Gastroesophageal sphincter (tissue), 4 donors: ENCODE measurements around the gene ATP8A1. TPM values are rescaled to one million over a fixed set of nuclear protein-coding genes. Genes with fewer than 3 reads are reported as not detected.

Source experiments
- ATAC-seq: fragments of 150-250 bp; one replicate; pipeline ENCODE4 v1.9.1; 2016; ENCODE audit warnings: mild to moderate bottlenecking, moderate library complexity
- H3K27ac ChIP-seq, 4 donors: fragments of 200-600 bp; sonication (generic) in 3 of 4; 1 replicate in 3 of 4; 2 replicates in 1 of 4; pipeline ENCODE4 v1.5.1; 2016 to 2019
- H3K27me3 ChIP-seq: fragments of 200-600 bp; sonication (generic); one replicate; pipeline ENCODE4 v1.5.1; 2019
- H3K36me3 ChIP-seq, 2 donors: fragments of 200-600 bp; sonication (generic); one replicate each; pipeline ENCODE4 v1.5.1; 2019; ENCODE audit warnings: control low read depth in 1 of 2
- H3K4me1 ChIP-seq, 3 donors: fragments of 200-600 bp; sonication (generic); 1 replicate in 2 of 3; 2 replicates in 1 of 3; pipeline ENCODE4 v1.5.1; 2016 to 2019; ENCODE audit warnings: control low read depth in 2 of 3
- H3K4me3 ChIP-seq, 2 donors: fragments of 200-600 bp; sonication (generic); one replicate each; pipeline ENCODE4 v1.5.1; 2019; ENCODE audit warnings: mild to moderate bottlenecking in 1 of 2, moderate library complexity in 1 of 2
- H3K9me3 ChIP-seq, 3 donors: fragments of 200-600 bp; sonication (generic); one replicate each; pipeline ENCODE4 v1.5.1; 2017 to 2019; ENCODE audit warnings: control low read depth in 2 of 3
- CTCF ChIP-seq, 4 experiments: fragments of 200-600 bp in 2 of 4; fragments of 450-650 bp in 2 of 4; sonication (generic) in 1 of 4; IDR thresholded peaks; one replicate each; pipeline ENCODE4 v1.5.1; 2017 to 2019; ENCODE audit warnings: antibody characterized with exemption in 4 of 4, mild to moderate bottlenecking in 2 of 4, moderate library complexity in 2 of 4
- EP300 ChIP-seq: sonication (generic); formaldehyde crosslinking; IDR thresholded peaks from one replicate; pipeline ENCODE4 v1.6.1; 2017; ENCODE audit warnings: antibody characterized with exemption, mild to moderate bottlenecking
- POLR2A ChIP-seq, 2 donors: fragments of 450-650 bp; IDR thresholded peaks; one replicate each; pipeline ENCODE4 v1.6.1; 2017; ENCODE audit warnings: antibody characterized with exemption in 2 of 2, mild to moderate bottlenecking in 2 of 2, moderate library complexity in 1 of 2
- POLR2AphosphoS5 ChIP-seq: sonication (generic); formaldehyde crosslinking; IDR thresholded peaks from one replicate; pipeline ENCODE4 v1.6.1; 2017; ENCODE audit warnings: antibody characterized with exemption
- WGBS, 2 donors: methylation state at CpG; one replicate each; pipeline ENCODE4 v1.1.5; 2018; ENCODE audit warnings: low coverage in 1 of 2; 5-methylcytosine and 5-hydroxymethylcytosine counted together
- total RNA-seq, 4 donors: library from RNA; depleted of rRNA; stranded (reverse); fragments of >200 nt; gene quantifications; one replicate each; pipeline ENCODE4 v1.1.0, GENCODE V29; 2016

The ATP8A1 gene
- total RNA-seq, 4 donors from 2014 or later, result 5.6 to 21.9 (median 8.9) TPM

- TF ChIP-seq POLR2A (IDR thresholded peaks at IDR 0.05) (no peak), EP300 (no peak), POLR2AphosphoS5 (no peak)
- Histone ChIP-seq H3K27ac (no peak overlapping the region), H3K9me3 (no peaks in the 10 kb centered on the region), H3K4me3 (no peak overlapping the region), H3K36me3 (peaks cover 0 to 10% of the 10 kb centered on the region in 2 donors), H3K4me1 (peaks cover 0 to 9% (median 0%) of the 10 kb centered on the region in 3 donors), H3K27me3 (no peaks in the 10 kb centered on the region)
- 91 to 100% methylated on average over 2 to 4 of the region's 4 CpGs for WGBS, 2 donors
- no peak for ATAC-seq
These were observed 47.9 kb downstream of the ATP8A1 start for GRCh38 chr4:42609051-42609450.

- H3K27ac ChIP-seq, result no peak overlapping the region
- TF ChIP-seq POLR2AphosphoS5 (no peak), EP300 (no peak), POLR2A (IDR thresholded peaks at IDR 0.05) (no peak), CTCF (IDR thresholded peaks at IDR 0.05) (no peak)
- H3K4me3 ChIP-seq, result no peak overlapping the region
- no peaks in the 10 kb centered on the region for H3K9me3 ChIP-seq
- H3K27me3 ChIP-seq, result no peaks in the 10 kb centered on the region
- no peak for ATAC-seq
- peaks cover 0 to 10% of the 10 kb centered on the region in 2 donors for H3K36me3 ChIP-seq
- 100% methylated on average over 2 of the region's 3 CpGs; no CpG with 5 or more reads in 1 of the 2 donors for WGBS, 2 donors
- peaks cover 0 to 9% (median 0%) of the 10 kb centered on the region in 3 donors for H3K4me1 ChIP-seq
These were observed 48.4 kb downstream of the ATP8A1 start for GRCh38 chr4:42608551-42608950.

DNA sequence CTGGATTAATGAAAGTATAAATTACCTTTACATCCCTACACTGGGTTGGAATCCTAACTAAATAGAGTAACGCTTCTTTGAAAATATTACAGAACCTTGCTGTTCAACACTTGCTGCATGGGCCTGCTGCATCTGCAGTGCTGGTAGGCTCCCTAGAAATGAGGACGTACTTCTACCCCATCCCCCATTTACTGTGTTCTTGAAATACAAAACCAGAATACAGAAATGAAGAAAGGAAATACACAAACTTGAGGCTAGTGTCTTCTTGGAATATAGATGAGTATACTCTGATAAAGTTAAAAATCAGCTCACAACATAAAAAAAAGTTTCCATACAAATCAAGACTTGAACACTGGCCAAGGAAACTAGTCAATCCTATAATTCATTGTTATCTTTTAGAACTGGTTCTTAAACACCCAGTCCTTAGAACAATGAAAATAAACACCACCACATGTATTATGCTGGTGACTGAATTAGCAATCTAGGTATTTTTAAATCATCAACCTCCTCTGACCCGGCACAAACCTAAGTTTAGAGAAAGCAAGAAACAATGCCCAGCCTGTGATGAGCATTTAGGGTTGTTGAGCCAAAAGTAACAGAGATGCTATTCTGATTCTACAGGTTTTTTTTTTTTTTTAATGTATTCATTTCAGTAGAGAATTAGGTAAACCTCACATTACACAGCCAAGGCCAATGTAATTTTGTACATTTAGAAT lies 49.7 kb downstream of the ATP8A1 start:
- TF ChIP-seq CTCF (IDR thresholded peaks at IDR 0.05) (no peak), POLR2AphosphoS5 (no peak), EP300 (no peak), POLR2A (IDR thresholded peaks at IDR 0.05) (no peak)
- 72 to 73% methylated on average over 3 of the region's 3 CpGs for WGBS, 2 donors

GRCh38 chr4:42605264-42605663 lies 51.6 kb downstream of the ATP8A1 start:
- peak; percentile 53 for ATAC-seq
- Histone ChIP-seq H3K27me3 (no peaks in the 10 kb centered on the region), H3K9me3 (no peaks in the 10 kb centered on the region), H3K4me3 (no peak overlapping the region), H3K4me1 (peaks cover 0 to 9% (median 0%) of the 10 kb centered on the region in 3 donors), H3K36me3 (no peaks in the 10 kb centered on the region), H3K27ac (no peak overlapping the region)
- WGBS, 2 donors, result 58 to 73% methylated on average over 5 of the region's 5 CpGs
- TF ChIP-seq POLR2A (IDR thresholded peaks at IDR 0.05) (no peak), EP300 (no peak), CTCF (IDR thresholded peaks at IDR 0.05) (no peak), POLR2AphosphoS5 (no peak)

More for the DNA sequence above, 49.7 kb downstream of the ATP8A1 start:
- Histone ChIP-seq H3K27ac (no peak overlapping the region), H3K9me3 (no peaks in the 10 kb centered on the region), H3K4me3 (no peak overlapping the region), H3K4me1 (peaks cover 0 to 9% (median 0%) of the 10 kb centered on the region in 3 donors), H3K27me3 (no peaks in the 10 kb centered on the region), H3K36me3 (peaks cover 0 to 10% of the 10 kb centered on the region in 2 donors)
- ATAC-seq, result no peak

DNA sequence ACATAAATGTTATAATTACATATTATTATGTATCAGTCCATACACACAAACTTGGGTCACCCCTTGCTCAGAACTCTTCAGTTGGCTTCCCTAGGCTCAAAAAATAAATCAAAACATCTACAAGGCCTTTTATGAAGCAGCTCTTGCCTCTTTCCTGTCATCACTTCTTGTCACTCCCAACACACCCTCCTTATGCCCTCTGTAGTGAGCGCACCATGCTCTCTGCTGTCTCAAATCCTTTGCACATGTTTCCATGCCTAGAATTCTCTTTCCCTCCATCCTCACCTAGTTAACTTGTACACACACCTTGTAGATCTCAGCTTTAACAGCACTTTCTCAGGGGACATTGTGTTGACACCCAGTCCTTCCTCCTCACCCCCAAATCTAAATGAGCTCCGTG lies 53.0 kb downstream of the ATP8A1 start:
- WGBS, 2 donors, result 85 to 100% methylated on average over 2 of the region's 2 CpGs
- Histone ChIP-seq H3K9me3 (no peaks in the 10 kb centered on the region), H3K36me3 (no peaks in the 10 kb centered on the region), H3K27ac (no peak overlapping the region), H3K27me3 (no peaks in the 10 kb centered on the region), H3K4me1 (peaks cover 0 to 9% (median 0%) of the 10 kb centered on the region in 3 donors), H3K4me3 (no peak overlapping the region)
- no peak for ATAC-seq
- no peak for TF ChIP-seq POLR2AphosphoS5
- no peak for TF ChIP-seq CTCF (IDR thresholded peaks at IDR 0.05)
- no peak for TF ChIP-seq POLR2A (IDR thresholded peaks at IDR 0.05)
- TF ChIP-seq EP300, result no peak
